ENCODE results near the gene POLN.

POLN gene

GRCh38 chr4:2082118-2082517 lies 159.8 kb downstream of the POLN start:
- DNase-seq (ENCODE audit: low read depth): no peak

GRCh38 chr4:2081540-2081939 lies 160.4 kb downstream of the POLN start:
- no peak for DNase-seq (ENCODE audit: low read depth)

- DNase-seq (ENCODE audit: low read depth): no peak
Measured at GRCh38 chr4:2080429-2081300, 161.3 kb downstream of the POLN start.

- DNase-seq (ENCODE audit: low read depth): no peak
Measured at GRCh38 chr4:2079926-2080325, 162.0 kb downstream of the POLN start.

GRCh38 chr4:2079006-2079405 lies 162.9 kb downstream of the POLN start:
- DNase-seq (ENCODE audit: low read depth): no peak

- no peak for DNase-seq (ENCODE audit: low read depth)
Measured at GRCh38 chr4:2078584-2078983, 163.3 kb downstream of the POLN start.

- no peak for DNase-seq (ENCODE audit: low read depth)
Measured at GRCh38 chr4:2077537-2078460, 164.1 kb downstream of the POLN start.

GRCh38 chr4:2076908-2077536 lies 164.9 kb downstream of the POLN start:
- no peak for DNase-seq (ENCODE audit: low read depth)

- DNase-seq (ENCODE audit: low read depth): no peak
Measured at GRCh38 chr4:2075987-2076907, 165.7 kb downstream of the POLN start.

- DNase-seq (ENCODE audit: low read depth): no peak
Measured at GRCh38 chr4:2075171-2075986, 166.5 kb downstream of the POLN start.

- no peak for DNase-seq (ENCODE audit: low read depth)
Measured at GRCh38 chr4:2074588-2074987, 167.3 kb downstream of the POLN start.

GRCh38 chr4:2073808-2074481 lies 168.0 kb downstream of the POLN start:
- DNase-seq (ENCODE audit: low read depth): no peak

- DNase-seq (ENCODE audit: low read depth): no peak
Measured at GRCh38 chr4:2072971-2073807, 168.7 kb downstream of the POLN start.

- DNase-seq (ENCODE audit: low read depth): no peak
Measured at GRCh38 chr4:2071912-2072867, 169.7 kb downstream of the POLN start.

- DNase-seq (ENCODE audit: low read depth): no peak
Measured at GRCh38 chr4:2071252-2071911, 170.5 kb downstream of the POLN start.

GRCh38 chr4:2070421-2071251 lies 171.3 kb downstream of the POLN start:
- DNase-seq (ENCODE audit: low read depth): no peak

All from activated T-helper 9 cell treated with anti-CD3 and anti-CD28 coated beads, Interleukin-2, amount 50 U/mL, for 16 hours (primary cell).